Esophagus squamous epithelium (tissue), 5 donors: ENCODE data around the gene UBE2QL1. TPM values are rescaled to one million over a fixed set of nuclear protein-coding genes. Genes with fewer than 3 reads are reported as not detected.

ENCODE experiments used
- DNase-seq: peaks from one replicate; lab custom pipeline; 2025; lab: John Stamatoyannopoulos, UW
- H3K27ac ChIP-seq, 4 donors: fragments of 200-600 bp; sonication (generic); one replicate each; pipeline ENCODE4 v1.5.1; 2016 to 2019; ENCODE audit warnings: mild to moderate bottlenecking in 1 of 4
- H3K27me3 ChIP-seq, 4 donors: fragments of 200-600 bp; sonication (generic); 1 replicate in 3 of 4; 2 replicates in 1 of 4; pipeline versions ENCODE4 v1.5.1 to v1.6.0; 2017 to 2021; ENCODE audit warnings: antibody characterized with exemption in 1 of 4
- H3K36me3 ChIP-seq, 3 donors: fragments of 200-600 bp; sonication (generic); one replicate each; pipeline ENCODE4 v1.5.1; 2016 to 2019
- H3K4me1 ChIP-seq, 3 donors: fragments of 200-600 bp; sonication (generic); one replicate each; pipeline ENCODE4 v1.5.1; 2017 to 2019
- H3K4me3 ChIP-seq, 4 donors: fragments of 200-600 bp; sonication (generic); 1 replicate in 3 of 4; 2 replicates in 1 of 4; pipeline ENCODE4 v1.5.1; 2016 to 2019; ENCODE audit warnings: mild to moderate bottlenecking in 2 of 4, moderate library complexity in 1 of 4
- H3K9me3 ChIP-seq, 3 donors: fragments of 200-600 bp; sonication (generic); one replicate each; pipeline ENCODE4 v1.5.1; 2016 to 2019
- POLR2A ChIP-seq, 4 donors: fragments of 450-650 bp; IDR thresholded peaks; one replicate each; pipeline ENCODE4 v1.6.1; 2017; ENCODE audit warnings: antibody characterized with exemption in 4 of 4, mild to moderate bottlenecking in 4 of 4, moderate library complexity in 3 of 4
- WGBS, 2 donors: methylation state at CpG; one replicate each; pipeline ENCODE4 v1.1.5; 2018; 5-methylcytosine and 5-hydroxymethylcytosine counted together
- intact Hi-C: fragments of 100-400 bp; cut with DNase I; formaldehyde crosslinking; loops from one replicate; pipeline ENCODE4 v1.15.0; 2022
- total RNA-seq, 4 donors: library from RNA; depleted of rRNA; stranded (reverse); fragments of >200 nt; gene quantifications; one replicate each; pipeline ENCODE4 v1.1.0, GENCODE V29; 2016
- TF ChIP-seq, protein P1 (sequence below), 6 experiments: fragments of 450-650 bp in 4 of 6; fragments of 200-600 bp in 2 of 6; sonication (generic) in 2 of 6; IDR thresholded peaks; one replicate each; pipeline ENCODE4 v1.5.1; 2016 to 2019; ENCODE audit warnings: antibody characterized with exemption in 6 of 6, mild to moderate bottlenecking in 4 of 6, moderate library complexity in 4 of 6
- donor health status: DM: yes; HTN: yes; CAD: no.

Gene UBE2QL1
- total RNA-seq, 4 donors from 2014 or later, result 0.27 to 1.5 (median 0.33) TPM

DNA sequence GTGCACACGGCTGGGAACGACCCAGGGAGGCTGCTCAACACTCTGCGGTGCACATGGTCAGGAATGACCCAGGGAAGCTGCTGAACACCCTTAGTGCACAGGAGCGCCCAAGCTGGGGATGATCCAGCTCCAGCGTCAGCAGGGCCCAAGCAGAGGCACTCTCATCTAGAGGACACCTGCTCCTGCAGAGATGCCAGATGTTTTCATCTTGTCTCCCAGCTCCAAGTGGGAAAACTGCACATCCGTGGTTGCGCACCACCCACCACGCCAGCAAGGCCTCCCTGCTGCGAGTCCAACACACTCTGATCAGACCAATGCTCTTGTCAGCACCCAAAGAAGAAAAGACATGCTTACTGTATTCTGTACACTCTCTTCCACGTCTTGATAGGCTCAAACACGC lies 34.1 kb downstream of the UBE2QL1 start:
- Histone ChIP-seq H3K9me3 (no peaks in the 10 kb centered on the region), H3K27me3 (peaks cover 0 to 10% (median 0%) of the 10 kb centered on the region in 4 donors), H3K27ac (no peak overlapping the region), H3K4me3 (no peak overlapping the region), H3K4me1 (no peaks in the 10 kb centered on the region), H3K36me3 (no peaks in the 10 kb centered on the region)
- WGBS, 2 donors, result 100% methylated on average over 1 of the region's 11 CpGs; no CpG with 5 or more reads in 1 of the 2 donors
- intact Hi-C loops, result no loop called here
- TF ChIP-seq, protein P1, sequence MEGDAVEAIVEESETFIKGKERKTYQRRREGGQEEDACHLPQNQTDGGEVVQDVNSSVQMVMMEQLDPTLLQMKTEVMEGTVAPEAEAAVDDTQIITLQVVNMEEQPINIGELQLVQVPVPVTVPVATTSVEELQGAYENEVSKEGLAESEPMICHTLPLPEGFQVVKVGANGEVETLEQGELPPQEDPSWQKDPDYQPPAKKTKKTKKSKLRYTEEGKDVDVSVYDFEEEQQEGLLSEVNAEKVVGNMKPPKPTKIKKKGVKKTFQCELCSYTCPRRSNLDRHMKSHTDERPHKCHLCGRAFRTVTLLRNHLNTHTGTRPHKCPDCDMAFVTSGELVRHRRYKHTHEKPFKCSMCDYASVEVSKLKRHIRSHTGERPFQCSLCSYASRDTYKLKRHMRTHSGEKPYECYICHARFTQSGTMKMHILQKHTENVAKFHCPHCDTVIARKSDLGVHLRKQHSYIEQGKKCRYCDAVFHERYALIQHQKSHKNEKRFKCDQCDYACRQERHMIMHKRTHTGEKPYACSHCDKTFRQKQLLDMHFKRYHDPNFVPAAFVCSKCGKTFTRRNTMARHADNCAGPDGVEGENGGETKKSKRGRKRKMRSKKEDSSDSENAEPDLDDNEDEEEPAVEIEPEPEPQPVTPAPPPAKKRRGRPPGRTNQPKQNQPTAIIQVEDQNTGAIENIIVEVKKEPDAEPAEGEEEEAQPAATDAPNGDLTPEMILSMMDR (IDR thresholded peaks at IDR 0.05), result no peak
- no peak for TF ChIP-seq POLR2A (IDR thresholded peaks at IDR 0.05)
- DNase-seq, result no peak

DNA sequence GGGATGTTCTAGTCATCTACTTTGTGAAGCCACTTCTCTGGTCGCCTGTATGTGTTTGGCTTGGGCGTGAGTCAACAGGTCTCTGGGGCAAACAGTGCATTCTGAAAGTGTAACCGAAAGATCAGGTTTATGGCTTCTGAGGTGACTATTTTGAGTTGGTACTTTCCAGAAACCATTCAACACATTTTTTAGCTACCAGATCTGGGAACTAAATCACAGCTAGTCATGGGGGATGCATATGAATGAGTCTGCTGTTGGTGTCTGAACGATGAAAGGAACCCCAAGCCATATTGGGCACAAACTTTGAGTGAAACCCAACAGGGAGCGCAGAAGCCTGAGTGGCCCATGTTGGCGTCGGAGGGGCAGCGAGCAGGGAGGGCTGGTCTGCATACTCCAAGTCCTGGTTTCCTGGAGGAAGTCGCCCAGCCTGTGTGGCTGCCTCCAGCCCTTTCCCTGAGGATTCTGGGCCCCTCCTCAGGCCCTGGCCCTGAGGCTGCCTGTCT lies 35.3 kb downstream of the UBE2QL1 start:
- H3K27me3 ChIP-seq, result peaks cover 0 to 10% (median 0%) of the 10 kb centered on the region in 4 donors
- no peaks in the 10 kb centered on the region for H3K36me3 ChIP-seq
- H3K4me3 ChIP-seq, result no peak overlapping the region
- TF ChIP-seq POLR2A (IDR thresholded peaks at IDR 0.05), result no peak
- TF ChIP-seq, protein P1 (IDR thresholded peaks at IDR 0.05), result no peak
- peak overlapping the region in 1 of 4 donors; percentile 51 for H3K27ac ChIP-seq
- WGBS, 2 donors, result 75 to 79% methylated on average over 7 to 8 of the region's 9 CpGs
- intact Hi-C loops, result no loop called here
- H3K4me1 ChIP-seq, result no peaks in the 10 kb centered on the region
- H3K9me3 ChIP-seq, result no peaks in the 10 kb centered on the region
- DNase-seq, result no peak

DNA sequence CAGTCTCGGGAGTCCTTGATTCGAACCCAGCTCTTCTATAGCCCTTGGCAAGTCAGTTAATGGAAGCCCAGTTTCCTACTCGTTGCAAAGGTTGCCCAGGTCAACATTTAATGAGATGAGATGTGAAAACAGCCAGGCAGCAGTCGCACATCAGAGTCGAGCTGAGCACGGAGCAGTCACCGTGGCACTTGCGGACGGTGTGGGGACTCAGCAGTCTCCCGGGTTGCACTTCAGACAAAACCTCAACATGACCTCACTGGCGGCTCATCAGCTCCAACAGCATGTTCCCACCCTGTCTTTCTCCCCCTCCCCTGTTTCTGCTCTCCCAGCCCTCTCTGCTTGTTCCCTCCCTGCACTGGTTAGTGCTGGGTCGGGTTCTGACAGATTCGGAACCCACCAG lies 35.8 kb downstream of the UBE2QL1 start:
- intact Hi-C loops, result no loop called here
- Histone ChIP-seq H3K27me3 (peaks cover 0 to 10% (median 0%) of the 10 kb centered on the region in 4 donors), H3K4me3 (no peak overlapping the region), H3K9me3 (no peaks in the 10 kb centered on the region), H3K36me3 (no peaks in the 10 kb centered on the region), H3K4me1 (no peaks in the 10 kb centered on the region), H3K27ac (peak overlapping the region in 1 of 4 donors; percentile 51)
- no peak for DNase-seq
- TF ChIP-seq, protein P1 (IDR thresholded peaks at IDR 0.05), result no peak
- no peak for TF ChIP-seq POLR2A (IDR thresholded peaks at IDR 0.05)
- WGBS, 2 donors, result 76 to 90% methylated on average over 4 to 10 of the region's 13 CpGs

DNA sequence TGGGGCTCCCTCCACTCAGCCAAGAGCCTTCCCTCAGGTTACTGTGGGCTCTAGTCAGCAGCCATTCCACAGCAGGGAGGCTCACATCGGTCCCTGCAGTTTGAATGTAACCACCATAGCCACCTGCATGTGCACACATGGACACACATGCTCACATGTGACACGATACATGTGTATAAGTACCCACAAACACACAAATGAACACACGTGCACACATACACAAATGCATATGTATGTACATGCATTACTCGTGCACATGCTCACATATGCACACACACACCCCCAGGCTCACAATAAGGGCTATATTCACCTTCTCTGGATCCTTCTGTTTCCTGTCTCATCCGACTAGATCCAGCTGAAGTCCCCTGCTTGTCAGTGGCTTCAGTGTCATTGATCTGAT lies 36.2 kb downstream of the UBE2QL1 start:
- WGBS, 2 donors, result 66 to 68% methylated on average over 4 to 5 of the region's 5 CpGs
- Histone ChIP-seq H3K27ac (peak overlapping the region in 1 of 4 donors; percentile 28), H3K4me1 (no peaks in the 10 kb centered on the region), H3K4me3 (no peak overlapping the region), H3K9me3 (no peaks in the 10 kb centered on the region), H3K27me3 (peaks cover 0 to 10% (median 0%) of the 10 kb centered on the region in 4 donors), H3K36me3 (no peaks in the 10 kb centered on the region)
- intact Hi-C loops, result no loop called here
- DNase-seq, result no peak
- TF ChIP-seq, protein P1 (IDR thresholded peaks at IDR 0.05), result no peak
- TF ChIP-seq POLR2A (IDR thresholded peaks at IDR 0.05), result no peak

DNA sequence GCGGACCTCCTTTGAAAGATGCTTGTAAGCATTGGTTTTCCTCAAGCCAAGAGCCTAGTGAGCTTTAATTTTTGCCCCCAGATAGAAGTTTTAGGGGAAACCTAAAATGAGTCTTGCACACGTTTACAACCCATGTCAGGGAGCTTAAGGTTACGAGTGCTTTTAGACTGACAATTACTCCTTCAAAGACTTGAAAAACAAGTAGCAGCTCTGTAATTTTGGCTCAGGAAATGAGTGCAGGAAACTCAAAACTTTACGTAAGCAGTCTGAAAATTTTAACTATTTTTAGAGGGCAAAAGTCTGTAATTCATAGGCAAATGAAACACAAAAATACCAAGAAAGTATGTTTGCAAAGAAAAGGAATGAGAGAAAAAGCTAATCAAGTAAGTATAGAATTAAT lies 36.8 kb downstream of the UBE2QL1 start:
- no peak overlapping the region for H3K27ac ChIP-seq
- TF ChIP-seq POLR2A (IDR thresholded peaks at IDR 0.05), result no peak
- TF ChIP-seq, protein P1 (IDR thresholded peaks at IDR 0.05), result no peak
- no peaks in the 10 kb centered on the region for H3K9me3 ChIP-seq
- DNase-seq, result no peak
- H3K4me3 ChIP-seq, result no peak overlapping the region
- peaks cover 0 to 10% (median 0%) of the 10 kb centered on the region in 4 donors for H3K27me3 ChIP-seq
- H3K36me3 ChIP-seq, result no peaks in the 10 kb centered on the region
- intact Hi-C loops, result no loop called here
- 36 to 59% methylated on average over 4 of the region's 4 CpGs for WGBS, 2 donors
- H3K4me1 ChIP-seq, result no peaks in the 10 kb centered on the region
